ENCODE measurements around the gene RGS11.

RGS11 gene

GRCh38 chr16:259814-260253, 15.9 kb downstream of the RGS11 start:
- TF ChIP-seq TAF1 (IDR thresholded peaks at IDR 0.05; ENCODE audit: low read depth) = no peak
- no peak for TF ChIP-seq FOXM1 (IDR thresholded peaks at IDR 0.05; ENCODE audit: borderline replicate concordance, low read depth)
- TF ChIP-seq RAD21 (IDR thresholded peaks at IDR 0.05; ENCODE audit: low read depth) = no peak
- no peak for TF ChIP-seq TEAD4 (IDR thresholded peaks at IDR 0.05)
- no peak for TF ChIP-seq CEBPB (IDR thresholded peaks at IDR 0.05)
- TF ChIP-seq NFIC (IDR thresholded peaks at IDR 0.05) = no peak
- TF ChIP-seq MAX (IDR thresholded peaks at IDR 0.05) = no peak
- TF ChIP-seq TCF12 (IDR thresholded peaks at IDR 0.05; ENCODE audit: low read depth) = no peak
- TF ChIP-seq YY1 (IDR thresholded peaks at IDR 0.05; ENCODE audit: low read depth) = no peak
- no peak for TF ChIP-seq USF1 (IDR thresholded peaks at IDR 0.05)
- TF ChIP-seq EGR1 (IDR thresholded peaks at IDR 0.05) = no peak
- TF ChIP-seq CREB1 (IDR thresholded peaks at IDR 0.05; ENCODE audit: low read depth) = no peak
- TF ChIP-seq ZBTB7A (IDR thresholded peaks at IDR 0.05; ENCODE audit: low read depth) = no peak
- TF ChIP-seq EP300 (IDR thresholded peaks at IDR 0.05; ENCODE audit: borderline replicate concordance) = no peak
- no peak for TF ChIP-seq REST (IDR thresholded peaks at IDR 0.05; ENCODE audit: low read depth)

- no peak for TF ChIP-seq TAF1 (IDR thresholded peaks at IDR 0.05; ENCODE audit: low read depth)
- TF ChIP-seq FOXM1 (IDR thresholded peaks at IDR 0.05; ENCODE audit: borderline replicate concordance, low read depth) = no peak
- no peak for TF ChIP-seq CEBPB (IDR thresholded peaks at IDR 0.05)
Observed at GRCh38 chr16:259226-259625, 16.5 kb downstream of the RGS11 start.

GRCh38 chr16:255183-255582, 20.6 kb downstream of the RGS11 start:
- TF ChIP-seq TEAD4 (IDR thresholded peaks at IDR 0.05) (no peak), NFIC (IDR thresholded peaks at IDR 0.05) (no peak), ZBTB7A (IDR thresholded peaks at IDR 0.05; ENCODE audit: low read depth) (no peak), USF1 (IDR thresholded peaks at IDR 0.05) (no peak), CEBPB (IDR thresholded peaks at IDR 0.05) (no peak), TCF12 (IDR thresholded peaks at IDR 0.05; ENCODE audit: low read depth) (no peak), REST (IDR thresholded peaks at IDR 0.05; ENCODE audit: low read depth) (no peak), FOXM1 (IDR thresholded peaks at IDR 0.05; ENCODE audit: borderline replicate concordance, low read depth) (no peak), YY1 (IDR thresholded peaks at IDR 0.05; ENCODE audit: low read depth) (no peak), CREB1 (IDR thresholded peaks at IDR 0.05; ENCODE audit: low read depth) (no peak), RAD21 (IDR thresholded peaks at IDR 0.05; ENCODE audit: low read depth) (no peak), EGR1 (IDR thresholded peaks at IDR 0.05) (no peak), MAX (IDR thresholded peaks at IDR 0.05) (no peak), TAF1 (IDR thresholded peaks at IDR 0.05; ENCODE audit: low read depth) (no peak), EP300 (IDR thresholded peaks at IDR 0.05; ENCODE audit: borderline replicate concordance) (no peak)

DNA sequence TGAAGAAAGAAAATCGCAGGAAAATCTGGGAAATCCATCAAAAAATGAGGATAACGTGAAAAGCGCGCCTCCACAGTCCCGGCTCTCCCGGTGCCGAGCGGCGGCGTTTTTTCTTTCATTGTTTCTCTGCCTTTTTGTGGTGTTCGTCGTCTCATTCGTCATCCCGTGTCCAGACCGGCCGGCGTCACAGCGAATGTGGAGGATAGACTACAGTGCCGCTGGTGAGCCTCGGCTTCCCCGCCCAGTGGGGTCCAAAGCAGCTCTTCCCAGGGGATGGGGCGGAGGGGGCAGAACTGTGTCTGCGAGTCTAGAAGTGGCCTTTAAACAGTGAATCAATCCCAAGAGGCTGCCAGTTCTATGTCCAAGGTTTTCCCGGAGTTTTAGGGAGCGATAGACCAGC, 21.3 kb downstream of the RGS11 start:
- TF ChIP-seq NFIC (IDR thresholded peaks at IDR 0.05) = no peak
- TF ChIP-seq TAF1 (IDR thresholded peaks at IDR 0.05; ENCODE audit: low read depth) = no peak
- TF ChIP-seq TCF12 (IDR thresholded peaks at IDR 0.05; ENCODE audit: low read depth) = no peak
- no peak for TF ChIP-seq MAX (IDR thresholded peaks at IDR 0.05)
- no peak for TF ChIP-seq ZBTB7A (IDR thresholded peaks at IDR 0.05; ENCODE audit: low read depth)
- no peak for TF ChIP-seq EP300 (IDR thresholded peaks at IDR 0.05; ENCODE audit: borderline replicate concordance)
- TF ChIP-seq EGR1 (IDR thresholded peaks at IDR 0.05) = no peak
- no peak for TF ChIP-seq REST (IDR thresholded peaks at IDR 0.05; ENCODE audit: low read depth)
- TF ChIP-seq RAD21 (IDR thresholded peaks at IDR 0.05; ENCODE audit: low read depth) = no peak
- no peak for TF ChIP-seq YY1 (IDR thresholded peaks at IDR 0.05; ENCODE audit: low read depth)
- TF ChIP-seq CREB1 (IDR thresholded peaks at IDR 0.05; ENCODE audit: low read depth) = no peak
- no peak for TF ChIP-seq USF1 (IDR thresholded peaks at IDR 0.05)
- no peak for TF ChIP-seq FOXM1 (IDR thresholded peaks at IDR 0.05; ENCODE audit: borderline replicate concordance, low read depth)
- no peak for TF ChIP-seq CEBPB (IDR thresholded peaks at IDR 0.05)
